IMR-90 (cell line): ENCODE measurements around the gene UNC93A. TPM values are rescaled to one million over a fixed set of nuclear protein-coding genes. Genes with fewer than 3 reads are reported as not detected.
"Not testable (repeated sequence)": the region's sequence is repeated elsewhere in the genome, so short reads cannot be mapped to it uniquely, and the experiment has no call there.

Source experiments
- ATAC-seq: fragments of 200-7000 bp; cut with Tn5 transposase; 2 replicates; pipeline ENCODE4 v1.9.1; 2020; ENCODE audit warnings: low read depth, mild to moderate bottlenecking, moderate library complexity
- BruUV-seq: library from RNA; stranded (reverse); fragments of 400-500 nt; replicated peaks from 2 replicates; lab custom pipeline; 2021; lab: Mats Ljungman, UMichigan
- CTCF ChIA-PET: fragments of 300-600 bp; formaldehyde crosslinking; extraction: SDS; loops from one replicate; lab custom pipeline; 2021; ENCODE audit warnings: antibody characterized with exemption; lab: Yijun Ruan, JAX
- POLR2A ChIA-PET: fragments of 300-600 bp; sonication (Branson Sonifier 250); formaldehyde crosslinking; loops from one replicate; lab custom pipeline; 2022; ENCODE audit warnings: antibody characterized with exemption; ENCODE audit not compliant: unreplicated experiment; lab: Charles Lee
- DNase-seq: peaks from one replicate; pipeline ENCODE4 v3.0.0; 2013
- H2AFZ ChIP-seq: replicated peaks from 2 replicates; pipeline ENCODE3; 2013; ENCODE audit warnings: low read length, mild to moderate bottlenecking; ENCODE audit not compliant: poor library complexity
- H2AK5ac ChIP-seq: 2 replicates; pipeline ENCODE4 v1.6.1; 2013; ENCODE audit warnings: low read depth, low read length, inconsistent platforms
- H2AK9ac ChIP-seq: replicated peaks from 2 replicates; pipeline ENCODE3; 2013; ENCODE audit warnings: mild to moderate bottlenecking, low read depth, low read length, moderate library complexity; ENCODE audit not compliant: poor library complexity
- H2BK120ac ChIP-seq: 2 replicates; pipeline ENCODE4 v1.6.1; 2013; ENCODE audit warnings: low read depth, low read length, inconsistent platforms
- H2BK15ac ChIP-seq: 3 replicates; pipeline ENCODE4 v1.6.1; 2013; ENCODE audit warnings: low read depth, low read length, inconsistent platforms
- H2BK20ac ChIP-seq: 2 replicates; pipeline ENCODE4 v1.6.1; 2013; ENCODE audit warnings: low read depth, mild to moderate bottlenecking, inconsistent platforms, low read length, moderate library complexity
- H2BK5ac ChIP-seq: 2 replicates; pipeline ENCODE4 v1.6.1; 2013; ENCODE audit warnings: mild to moderate bottlenecking, low read depth, low read length, inconsistent platforms; ENCODE audit not compliant: poor library complexity, severe bottlenecking
- H3K14ac ChIP-seq: replicated peaks from 2 replicates; pipeline ENCODE4 v1.6.1; 2013; ENCODE audit warnings: low read depth, low read length, inconsistent platforms
- H3K18ac ChIP-seq: 2 replicates; pipeline ENCODE4 v1.6.1; 2013; ENCODE audit warnings: low read depth, low read length, control low read depth
- H3K23ac ChIP-seq: 2 replicates; pipeline ENCODE4 v1.6.1; 2013; ENCODE audit warnings: low read depth, low read length, inconsistent platforms
- H3K27ac ChIP-seq: 2 replicates; pipeline ENCODE4 v1.5.1; 2013; ENCODE audit warnings: mild to moderate bottlenecking, control low read depth, low read length; ENCODE audit not compliant: insufficient read depth
- H3K27me3 ChIP-seq: 2 replicates; pipeline ENCODE4 v1.6.1; 2013; ENCODE audit warnings: low read length; ENCODE audit not compliant: control insufficient read depth, insufficient read depth
- H3K36me3 ChIP-seq: 2 replicates; pipeline ENCODE4 v1.6.1; 2013; ENCODE audit warnings: low read length, mixed read lengths; ENCODE audit not compliant: control insufficient read depth, insufficient read depth
- H3K4ac ChIP-seq: 2 replicates; pipeline ENCODE4 v1.6.1; 2013; ENCODE audit warnings: low read depth, low read length, inconsistent platforms
- H3K4me1 ChIP-seq: 2 replicates; pipeline ENCODE4 v1.6.1; 2013; ENCODE audit warnings: low read length, mixed read lengths; ENCODE audit not compliant: control insufficient read depth, insufficient read depth
- H3K4me2 ChIP-seq: 2 replicates; pipeline ENCODE4 v1.6.1; 2013; ENCODE audit warnings: low read depth, mild to moderate bottlenecking, control low read depth, low read length, moderate library complexity
- H3K4me3 ChIP-seq: 2 replicates; pipeline ENCODE4 v1.5.1; 2013; ENCODE audit warnings: low read depth, mild to moderate bottlenecking, control low read depth, low read length, moderate library complexity; ENCODE audit not compliant: insufficient read depth
- H3K56ac ChIP-seq: 2 replicates; pipeline ENCODE4 v1.6.1; 2013; ENCODE audit warnings: low read length, inconsistent platforms; ENCODE audit not compliant: insufficient read depth; ENCODE audit errors: extremely low read depth
- H3K79me1 ChIP-seq, 2 experiments: 2 replicates each; pipeline ENCODE4 v1.6.1; 2013; ENCODE audit warnings: low read length in 2 of 2, inconsistent platforms in 1 of 2, low read depth in 1 of 2
- H3K9ac ChIP-seq: 2 replicates; pipeline ENCODE4 v1.6.1; 2013; ENCODE audit warnings: low read depth, low read length, control low read depth
- H3K9me1 ChIP-seq: 2 replicates; pipeline ENCODE4 v1.6.1; 2013; ENCODE audit warnings: low read length, inconsistent platforms; ENCODE audit not compliant: insufficient read depth
- H3K9me3 ChIP-seq: 2 replicates; pipeline ENCODE4 v1.6.1; 2013; ENCODE audit warnings: low read length; ENCODE audit not compliant: control insufficient read depth, insufficient read depth
- H4K20me1 ChIP-seq: 2 replicates; pipeline ENCODE4 v1.6.1; 2013; ENCODE audit warnings: low read length, inconsistent platforms; ENCODE audit not compliant: insufficient read depth
- H4K5ac ChIP-seq: 2 replicates; pipeline ENCODE4 v1.6.1; 2013; ENCODE audit warnings: mild to moderate bottlenecking, low read depth, low read length, control low read depth
- H4K8ac ChIP-seq, 2 experiments: 2 replicates each; pipeline ENCODE4 v1.6.1; 2013; ENCODE audit warnings: low read depth in 2 of 2, low read length in 2 of 2, control low read depth in 1 of 2, inconsistent platforms in 1 of 2
- H4K91ac ChIP-seq: 2 replicates; pipeline ENCODE4 v1.6.1; 2013; ENCODE audit warnings: low read depth, low read length, inconsistent platforms; ENCODE audit not compliant: insufficient read depth
- WGBS, 2 experiments: methylation state at CpG; one replicate each; pipeline versions ENCODE4 v1.1.5 to v1.1.7; 2013; ENCODE audit warnings: missing lambda C conversion rate in 2 of 2; ENCODE audit not compliant: insufficient read length in 1 of 2; ENCODE audit errors: extremely low coverage in 2 of 2; 5-methylcytosine and 5-hydroxymethylcytosine counted together
- dilution Hi-C: fragments of 300-500 bp; cut with HindIII; formaldehyde crosslinking; loops from one replicate; pipeline ENCODE4 v1.14.3; 2018; ENCODE audit warnings: low sequenced_read_pairs; ENCODE audit not compliant: unreplicated experiment
- in situ Hi-C: fragments of 300-500 bp; cut with MboI; formaldehyde crosslinking; loops from 3 replicates; pipeline ENCODE4 v1.14.3; 2019; ENCODE audit warnings: low sequenced_read_pairs, inconsistent platforms, mixed read lengths
- intact Hi-C: fragments of 100-400 bp; cut with micrococcal nuclease; formaldehyde crosslinking; loops from 2 replicates; pipeline ENCODE4 v1.10.0; 2022
- polyA plus RNA-seq, 3 experiments: library from polyadenylated mRNA; depleted of rRNA; stranded (reverse); fragments of >200 nt; gene quantifications; 2 replicates each; pipeline ENCODE4 v1.2.3, GENCODE V29; 2012; ENCODE audit warnings: low replicate concordance in 1 of 3
- total RNA-seq: library from RNA; depleted of rRNA; stranded (reverse); fragments of >200 nt; gene quantifications from 2 replicates; pipeline ENCODE4 v1.2.3, GENCODE V29; 2012

Gene UNC93A
- total and polyA plus RNA-seq, 2 of the 4 experiments (the other 2 are of a cell fraction), result not detected

DNA sequence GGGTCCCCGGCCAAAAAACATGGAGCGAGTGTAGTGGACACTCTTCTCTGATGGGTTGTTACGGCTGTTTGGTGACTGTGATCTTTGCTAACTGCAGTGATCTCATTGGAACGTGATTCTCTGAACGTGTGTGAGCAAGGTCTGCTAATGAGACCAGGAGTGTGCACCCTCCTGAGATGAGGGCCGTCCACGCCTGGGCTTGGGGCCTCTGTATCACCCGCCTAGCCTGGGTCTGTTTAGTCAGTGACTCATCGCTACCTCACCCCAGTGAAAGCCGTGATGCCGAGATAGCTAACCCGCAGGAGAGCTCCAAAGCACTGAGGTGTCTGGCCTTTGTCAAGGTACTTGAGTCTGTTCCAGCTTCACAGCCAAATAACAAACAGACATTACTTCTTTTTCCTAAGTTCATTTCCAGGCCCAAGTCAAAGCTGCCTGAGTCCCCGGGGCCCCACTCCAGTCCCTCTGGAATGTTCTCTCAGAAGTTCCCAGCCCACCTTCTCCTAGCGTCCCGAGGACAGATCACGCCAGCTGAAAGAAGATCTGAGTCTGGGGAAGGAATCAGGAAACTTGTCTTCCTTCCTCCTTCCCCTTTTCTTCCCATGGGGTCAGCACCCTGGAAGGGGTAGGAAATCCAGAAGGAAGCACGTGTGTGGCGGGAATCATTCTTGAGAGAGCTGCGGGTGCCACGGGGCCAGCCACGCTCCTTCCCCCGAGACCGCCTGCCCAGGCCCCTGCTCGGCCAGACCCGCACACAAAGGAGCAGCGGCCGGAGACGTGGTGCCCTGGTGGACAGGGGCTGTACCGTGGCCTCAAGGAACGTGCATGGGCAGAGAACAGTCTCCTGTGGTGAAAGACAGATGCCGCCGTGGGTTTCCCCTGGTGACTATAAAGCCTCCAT, 29.0 kb downstream of the UNC93A start:
- H3K9ac ChIP-seq, in situ Hi-C loops, H2BK15ac ChIP-seq, H3K4me3 ChIP-seq, H2BK120ac ChIP-seq, H4K91ac ChIP-seq, H4K8ac ChIP-seq, H3K56ac ChIP-seq, H3K4ac ChIP-seq, H3K23ac ChIP-seq, H3K36me3 ChIP-seq, H2AFZ ChIP-seq, H3K18ac ChIP-seq, H3K9me1 ChIP-seq, H2AK9ac ChIP-seq, ATAC-seq, POLR2A ChIA-PET, intact Hi-C loops, H4K20me1 ChIP-seq, H3K4me2 ChIP-seq, H2BK20ac ChIP-seq, H3K27ac ChIP-seq, H4K5ac ChIP-seq, H2AK5ac ChIP-seq, H3K27me3 ChIP-seq, BruUV-seq, H3K4me1 ChIP-seq, H3K79me1 ChIP-seq, dilution Hi-C loops, H2BK5ac ChIP-seq, H3K14ac ChIP-seq, CTCF ChIA-PET, DNase-seq: not testable (repeated sequence)
- peaks cover 18% of the 10 kb centered on the region for H3K9me3 ChIP-seq
- WGBS, 2 experiments, result no CpG with 5 or more reads among the region's 32 CpGs

- ATAC-seq, H2AK5ac ChIP-seq, BruUV-seq, H3K4ac ChIP-seq, H2BK120ac ChIP-seq, H3K36me3 ChIP-seq, H3K4me1 ChIP-seq, CTCF ChIA-PET, H4K20me1 ChIP-seq, H3K23ac ChIP-seq, H2AFZ ChIP-seq, H2BK5ac ChIP-seq, H3K9me1 ChIP-seq, H3K4me2 ChIP-seq, H4K5ac ChIP-seq, H3K27me3 ChIP-seq, H3K4me3 ChIP-seq, intact Hi-C loops, H3K14ac ChIP-seq, dilution Hi-C loops, H3K56ac ChIP-seq, H2BK20ac ChIP-seq, H4K91ac ChIP-seq, in situ Hi-C loops, H2AK9ac ChIP-seq, POLR2A ChIA-PET, H2BK15ac ChIP-seq, H3K9ac ChIP-seq, H4K8ac ChIP-seq, H3K18ac ChIP-seq, H3K27ac ChIP-seq, H3K79me1 ChIP-seq, DNase-seq: not testable (repeated sequence)
- H3K9me3 ChIP-seq, result peaks cover 20% of the 10 kb centered on the region
- WGBS, 2 experiments, result no CpG with 5 or more reads among the region's 13 CpGs
Observed at GRCh38 chr6:167320754-167321056, 29.6 kb downstream of the UNC93A start.
